Lower leg skin (tissue), 3 donors: Measurements from ENCODE around the gene SELENOT.

Experiments used
- POLR2A ChIP-seq, 2 donors: fragments of 450-650 bp; IDR thresholded peaks; one replicate each; pipeline ENCODE4 v1.6.1; 2016 to 2017; ENCODE audit warnings: antibody characterized with exemption in 2 of 2, mild to moderate bottlenecking in 1 of 2, moderate library complexity in 1 of 2
- TF ChIP-seq, protein P1 (sequence below), 3 donors: fragments of 450-650 bp; IDR thresholded peaks; one replicate each; pipeline ENCODE4 v1.5.1; 2016; ENCODE audit warnings: antibody characterized with exemption in 3 of 3, mild to moderate bottlenecking in 3 of 3, moderate library complexity in 2 of 3

DNA sequence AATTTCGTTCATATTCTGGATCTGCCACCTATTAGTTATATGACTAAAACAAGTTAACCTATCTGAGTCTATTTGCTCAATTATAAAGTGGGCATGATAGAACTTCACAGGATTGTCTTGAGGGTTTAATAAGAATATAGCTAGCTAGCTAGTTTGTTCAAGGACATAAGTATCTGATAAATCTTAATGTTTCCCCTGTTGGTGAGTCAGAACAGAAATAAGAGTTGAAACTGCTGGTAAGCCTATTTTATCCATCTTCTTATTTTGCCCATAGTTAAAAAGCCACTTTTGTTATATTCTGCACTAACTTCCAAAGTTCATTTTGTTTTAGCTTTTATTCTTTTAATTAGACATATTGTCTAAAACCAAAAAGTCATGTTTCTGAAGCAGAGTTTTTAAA, 9.4 kb downstream of the SELENOT start:
- TF ChIP-seq, protein P1, sequence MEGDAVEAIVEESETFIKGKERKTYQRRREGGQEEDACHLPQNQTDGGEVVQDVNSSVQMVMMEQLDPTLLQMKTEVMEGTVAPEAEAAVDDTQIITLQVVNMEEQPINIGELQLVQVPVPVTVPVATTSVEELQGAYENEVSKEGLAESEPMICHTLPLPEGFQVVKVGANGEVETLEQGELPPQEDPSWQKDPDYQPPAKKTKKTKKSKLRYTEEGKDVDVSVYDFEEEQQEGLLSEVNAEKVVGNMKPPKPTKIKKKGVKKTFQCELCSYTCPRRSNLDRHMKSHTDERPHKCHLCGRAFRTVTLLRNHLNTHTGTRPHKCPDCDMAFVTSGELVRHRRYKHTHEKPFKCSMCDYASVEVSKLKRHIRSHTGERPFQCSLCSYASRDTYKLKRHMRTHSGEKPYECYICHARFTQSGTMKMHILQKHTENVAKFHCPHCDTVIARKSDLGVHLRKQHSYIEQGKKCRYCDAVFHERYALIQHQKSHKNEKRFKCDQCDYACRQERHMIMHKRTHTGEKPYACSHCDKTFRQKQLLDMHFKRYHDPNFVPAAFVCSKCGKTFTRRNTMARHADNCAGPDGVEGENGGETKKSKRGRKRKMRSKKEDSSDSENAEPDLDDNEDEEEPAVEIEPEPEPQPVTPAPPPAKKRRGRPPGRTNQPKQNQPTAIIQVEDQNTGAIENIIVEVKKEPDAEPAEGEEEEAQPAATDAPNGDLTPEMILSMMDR (IDR thresholded peaks at IDR 0.05): no peak
- TF ChIP-seq POLR2A (IDR thresholded peaks at IDR 0.05): no peak
